ENCODE data around the gene GABBR2. TPM values are rescaled to one million over a fixed set of nuclear protein-coding genes. Genes with fewer than 3 reads are reported as not detected.

The GABBR2 gene
- total RNA-seq, 4 donors from 2014 or later: 0.17 to 0.26 TPM; not detected in 2

- Histone ChIP-seq H3K9me3 (no peaks in the 10 kb centered on the region), H3K27ac (replicated peaks in 1 of 4) (no peak overlapping the region), H3K4me1 (no peaks in the 10 kb centered on the region), H3K27me3 (peaks cover 0 to 11% (median 0%) of the 10 kb centered on the region in 4 donors), H3K4me3 (no peak overlapping the region), H3K36me3 (no peaks in the 10 kb centered on the region)
- DNase-seq (ENCODE audit: extremely low spot score): no peak
- no peak for TF ChIP-seq EP300 (IDR thresholded peaks at IDR 0.05)
- no peak for TF ChIP-seq POLR2AphosphoS5 (IDR thresholded peaks at IDR 0.05)
- TF ChIP-seq POLR2A (IDR thresholded peaks at IDR 0.05; ENCODE audit: low read depth): no peak
- TF ChIP-seq CTCF (IDR thresholded peaks at IDR 0.05): no peak
- WGBS: 75% methylated on average over 8 of the region's 8 CpGs
- intact Hi-C loops (cut with DNase I): no loop called here
Measured at GRCh38 chr9:98488571-98489312, 220.0 kb downstream of the GABBR2 start.

GRCh38 chr9:98485706-98486105, 223.0 kb downstream of the GABBR2 start:
- H3K9me3 ChIP-seq: no peaks in the 10 kb centered on the region
- no peak overlapping the region for H3K4me3 ChIP-seq
- no peak overlapping the region for H3K27ac ChIP-seq (replicated peaks in 1 of 4)
- intact Hi-C loops (cut with DNase I): no loop called here
- H3K27me3 ChIP-seq: peaks cover 0 to 23% (median 0%) of the 10 kb centered on the region in 4 donors
- DNase-seq (ENCODE audit: extremely low spot score): no peak
- no peaks in the 10 kb centered on the region for H3K4me1 ChIP-seq
- no peak for TF ChIP-seq CTCF (IDR thresholded peaks at IDR 0.05)
- H3K36me3 ChIP-seq: no peaks in the 10 kb centered on the region
- WGBS: 83% methylated on average over 3 of the region's 4 CpGs

GRCh38 chr9:98484162-98484561, 224.6 kb downstream of the GABBR2 start:
- peaks cover 0 to 23% (median 0%) of the 10 kb centered on the region in 4 donors for H3K27me3 ChIP-seq
- no peaks in the 10 kb centered on the region for H3K36me3 ChIP-seq
- DNase-seq (ENCODE audit: extremely low spot score): no peak
- H3K9me3 ChIP-seq: no peaks in the 10 kb centered on the region
- H3K4me1 ChIP-seq: no peaks in the 10 kb centered on the region
- TF ChIP-seq EP300 (IDR thresholded peaks at IDR 0.05) (no peak), POLR2A (IDR thresholded peaks at IDR 0.05; ENCODE audit: low read depth) (no peak), CTCF (IDR thresholded peaks at IDR 0.05) (no peak), POLR2AphosphoS5 (IDR thresholded peaks at IDR 0.05) (no peak)
- 55% methylated on average over 4 of the region's 5 CpGs for WGBS
- no peak overlapping the region for H3K27ac ChIP-seq (replicated peaks in 1 of 4)
- intact Hi-C loops (cut with DNase I): no loop called here
- H3K4me3 ChIP-seq: no peak overlapping the region

- Histone ChIP-seq H3K9me3 (no peaks in the 10 kb centered on the region), H3K36me3 (no peaks in the 10 kb centered on the region), H3K4me3 (no peak overlapping the region), H3K27me3 (peaks cover 0 to 23% (median 0%) of the 10 kb centered on the region in 4 donors), H3K4me1 (no peaks in the 10 kb centered on the region), H3K27ac (replicated peaks in 1 of 4) (no peak overlapping the region)
- TF ChIP-seq POLR2AphosphoS5 (IDR thresholded peaks at IDR 0.05) (no peak), EP300 (IDR thresholded peaks at IDR 0.05) (no peak), CTCF (IDR thresholded peaks at IDR 0.05) (no peak), POLR2A (IDR thresholded peaks at IDR 0.05; ENCODE audit: low read depth) (no peak)
- WGBS: 72% methylated on average over 5 of the region's 5 CpGs
- DNase-seq (ENCODE audit: extremely low spot score): no peak
- intact Hi-C loops (cut with DNase I): no loop called here
Measured at GRCh38 chr9:98482226-98482625, 226.5 kb downstream of the GABBR2 start.

GRCh38 chr9:98481676-98482075, 227.1 kb downstream of the GABBR2 start:
- H3K9me3 ChIP-seq: no peaks in the 10 kb centered on the region
- no peak overlapping the region for H3K27ac ChIP-seq (replicated peaks in 1 of 4)
- intact Hi-C loops (cut with DNase I): no loop called here
- no peak for DNase-seq (ENCODE audit: extremely low spot score)
- H3K4me3 ChIP-seq: no peak overlapping the region
- TF ChIP-seq POLR2A (IDR thresholded peaks at IDR 0.05; ENCODE audit: low read depth) (no peak), EP300 (IDR thresholded peaks at IDR 0.05) (no peak), POLR2AphosphoS5 (IDR thresholded peaks at IDR 0.05) (no peak), CTCF (IDR thresholded peaks at IDR 0.05) (no peak)
- H3K36me3 ChIP-seq: no peaks in the 10 kb centered on the region
- 62% methylated on average over 3 of the region's 5 CpGs for WGBS
- no peaks in the 10 kb centered on the region for H3K4me1 ChIP-seq
- H3K27me3 ChIP-seq: peaks cover 0 to 23% (median 0%) of the 10 kb centered on the region in 4 donors
